Endothelial cell of umbilical vein (primary cell): ENCODE measurements around the gene BCL7A. TPM values are rescaled to one million over a fixed set of nuclear protein-coding genes. Genes with fewer than 3 reads are reported as not detected.

Experiments used
- BruUV-seq: library from RNA; stranded (reverse); fragments of 400-500 nt; replicated peaks from 2 replicates; lab custom pipeline; 2021; lab: Mats Ljungman, UMichigan
- CTCF ChIA-PET: fragments of 300-600, 350-600 bp; sonication (Branson Sonifier 250); formaldehyde crosslinking; loops from one replicate; lab custom pipeline; 2021; ENCODE audit warnings: antibody characterized with exemption, inconsistent platforms; lab: Charles Lee
- POLR2A ChIA-PET: fragments of 300-600, 350-600 bp; sonication (Branson Sonifier 250); formaldehyde crosslinking; loops from one replicate; lab custom pipeline; 2021; ENCODE audit warnings: antibody characterized with exemption, inconsistent platforms; lab: Charles Lee
- DNase-seq: peaks from one replicate; pipeline ENCODE4 v3.0.0-alpha.2; 2011; ENCODE audit warnings: low read depth, low spot score
- FAIRE-seq: peaks from 2 replicates; lab custom pipeline; 2011; peaks lifted over from hg19 to GRCh38; lab: Jason Lieb, UNC
- H2AFZ ChIP-seq: 2 replicates; pipeline ENCODE4 v1.6.0; 2012; ENCODE audit warnings: low read depth, low read length, control low read depth, inconsistent platforms
- H3K27ac ChIP-seq: 2 replicates; pipeline ENCODE4 v1.5.1; 2011; ENCODE audit warnings: low read depth, mild to moderate bottlenecking, control low read depth, low read length, moderate library complexity; ENCODE audit not compliant: insufficient read depth
- H3K27me3 ChIP-seq, 2 experiments: 2 replicates each; pipeline versions ENCODE4 v1.6.0 to v1.6.1; 2011; ENCODE audit warnings: low read length in 2 of 2, mixed read lengths in 1 of 2; ENCODE audit not compliant: control insufficient read depth in 2 of 2, insufficient read depth in 2 of 2
- H3K36me3 ChIP-seq, 2 experiments: 2 replicates in 1 of 2; 3 replicates in 1 of 2; pipeline ENCODE4 v1.5.1; 2011; ENCODE audit warnings: low read length in 2 of 2, mild to moderate bottlenecking in 1 of 2, moderate library complexity in 1 of 2; ENCODE audit not compliant: control insufficient read depth in 2 of 2, insufficient read depth in 2 of 2; ENCODE audit errors: extremely low read depth in 1 of 2
- H3K4me1 ChIP-seq: 3 replicates; pipeline ENCODE4 v1.5.1; 2011; ENCODE audit warnings: mild to moderate bottlenecking, low read length; ENCODE audit not compliant: control insufficient read depth, insufficient read depth; ENCODE audit errors: extremely low read depth
- H3K4me2 ChIP-seq: 2 replicates; pipeline ENCODE4 v1.6.1; 2011; ENCODE audit warnings: low read length, control low read depth, mixed read lengths; ENCODE audit not compliant: insufficient read depth
- H3K4me3 ChIP-seq, 3 experiments: fragments of 200-600 bp in 1 of 3; sonication (generic), shearing (Covaris generic) in 1 of 3; replicated peaks in 1 of 3; 2 replicates each; pipeline ENCODE4 v1.5.1; 2011 to 2016; ENCODE audit warnings: control low read depth in 3 of 3, low read length in 3 of 3, mild to moderate bottlenecking in 2 of 3, inconsistent platforms in 1 of 3, low read depth in 1 of 3, moderate library complexity in 1 of 3; ENCODE audit not compliant: insufficient read depth in 1 of 3
- H3K79me2 ChIP-seq: 2 replicates; pipeline ENCODE4 v1.6.0; 2012; ENCODE audit warnings: low read length, inconsistent platforms; ENCODE audit not compliant: control insufficient read depth, insufficient read depth
- H3K9ac ChIP-seq: replicated peaks from 2 replicates; pipeline ENCODE3; 2011; ENCODE audit warnings: low read length, control low read depth; ENCODE audit not compliant: insufficient read depth; ENCODE audit errors: extremely low read depth
- H3K9me1 ChIP-seq: replicated peaks from 3 replicates; pipeline ENCODE4 v1.6.0; 2011; ENCODE audit warnings: mild to moderate bottlenecking, low read length; ENCODE audit not compliant: control insufficient read depth, insufficient read depth; ENCODE audit errors: extremely low read depth
- H3K9me3 ChIP-seq: replicated peaks from 2 replicates; pipeline ENCODE4 v1.5.1; 2012; ENCODE audit warnings: low read length, inconsistent platforms; ENCODE audit not compliant: control insufficient read depth, insufficient read depth
- H4K20me1 ChIP-seq: replicated peaks from 2 replicates; pipeline ENCODE3; 2011; ENCODE audit warnings: mild to moderate bottlenecking, low read length; ENCODE audit not compliant: control insufficient read depth, insufficient read depth; ENCODE audit errors: extremely low read depth
- CTCF ChIP-seq, 2 donors: IDR thresholded peaks; 1 replicate in 1 of 2; 2 replicates in 1 of 2; pipeline ENCODE4 v1.5.1; 2011; ENCODE audit warnings: low read length in 2 of 2, mild to moderate bottlenecking in 2 of 2, moderate library complexity in 2 of 2, control low read depth in 1 of 2, inconsistent platforms in 1 of 2, low read depth in 1 of 2; ENCODE audit not compliant: insufficient read depth in 1 of 2; ENCODE audit errors: extremely low read depth in 1 of 2
- EZH2 ChIP-seq: IDR thresholded peaks from 2 replicates; pipeline ENCODE4 v1.6.1; 2012; ENCODE audit warnings: borderline replicate concordance, low read depth, mild to moderate bottlenecking, moderate library complexity, low read length, inconsistent platforms; ENCODE audit not compliant: severe bottlenecking
- FOS ChIP-seq: IDR thresholded peaks from 2 replicates; pipeline ENCODE4 v1.6.1; 2011; ENCODE audit warnings: mild to moderate bottlenecking, low read length, moderate library complexity, borderline replicate concordance; ENCODE audit not compliant: insufficient read depth
- GATA2 ChIP-seq: IDR thresholded peaks from 2 replicates; pipeline ENCODE4 v1.7.0; 2011; ENCODE audit warnings: low read depth, mild to moderate bottlenecking, moderate library complexity, mixed read lengths, low read length; ENCODE audit not compliant: insufficient read length, insufficient read depth
- JUN ChIP-seq: IDR thresholded peaks from 2 replicates; pipeline ENCODE4 v1.6.1; 2011; ENCODE audit warnings: borderline replicate concordance, low read depth; ENCODE audit not compliant: insufficient read length, insufficient read depth
- MAX ChIP-seq: IDR thresholded peaks from 2 replicates; pipeline ENCODE4 v1.6.1; 2011; ENCODE audit not compliant: insufficient read depth, insufficient read length
- MYC ChIP-seq: IDR thresholded peaks from one replicate; pipeline ENCODE4 v1.6.1; 2011; ENCODE audit warnings: mild to moderate bottlenecking, low read depth, low read length
- POLR2A ChIP-seq: IDR thresholded peaks from 2 replicates; pipeline ENCODE4 v1.6.1; 2012; ENCODE audit warnings: low read depth, mild to moderate bottlenecking, control low read depth, low read length
- POLR2AphosphoS5 ChIP-seq: IDR thresholded peaks from 2 replicates; pipeline ENCODE4 v1.6.1; 2012; ENCODE audit warnings: low read depth, mild to moderate bottlenecking, control low read depth, low read length, moderate library complexity; ENCODE audit not compliant: insufficient read depth
- dilution Hi-C: fragments of 300-500 bp; cut with MboI; formaldehyde crosslinking; loops from one replicate; pipeline ENCODE4 v1.15.0; 2019; ENCODE audit warnings: low sequenced_read_pairs; ENCODE audit not compliant: extremely low pct_ligation_motif_present
- intact Hi-C: fragments of 100-400 bp; cut with micrococcal nuclease; formaldehyde crosslinking; loops from one replicate; pipeline ENCODE4 v1.10.0; 2022
- polyA plus RNA-seq, 4 experiments: library from polyadenylated mRNA; depleted of rRNA in 3 of 4; stranded (reverse) in 3 of 4; unstranded in 1 of 4; fragments of >200 nt; gene quantifications; 2 replicates each; pipeline versions ENCODE4 v1.2.1 to v1.2.3, GENCODE V29; 2011 to 2012; ENCODE audit warnings: missing spikeins in 1 of 4
- total RNA-seq: library from RNA; stranded (reverse); gene quantifications from 2 replicates; pipeline ENCODE4 v1.2.3, GENCODE V29; 2021

Gene BCL7A
- total and polyA plus RNA-seq, 2 donors (not counting 3 experiments of a cell fraction or from before 2014, with no cell fraction given), result 9.7 to 11.1 TPM

GRCh38 chr12:122036153-122036552, 14.5 kb downstream of the BCL7A start:
- Histone ChIP-seq H3K4me3 (no peak overlapping the region), H3K79me2 (no peaks in the 10 kb centered on the region), H3K27ac (no peak overlapping the region), H2AFZ (no peak overlapping the region), H3K4me1 (no peaks in the 10 kb centered on the region), H3K9ac (no peak overlapping the region), H3K9me1 (no peaks in the 10 kb centered on the region), H3K9me3 (no peaks in the 10 kb centered on the region), H3K27me3 (no peaks in the 10 kb centered on the region), H3K36me3 (no peaks in the 10 kb centered on the region), H3K4me2 (no peak overlapping the region), H4K20me1 (no peaks in the 10 kb centered on the region)
- CTCF ChIA-PET, result interaction anchor here (0.8 kb wide), 1 partner anchor 11 kb away, joined by 3 read pairs; no protein-coding TSS in a partner anchor
- FAIRE-seq (no peak), DNase-seq (no peak)
- dilution Hi-C loops (no loop called here), intact Hi-C loops (no loop called here)
- TF ChIP-seq MYC (no peak), POLR2A (no peak), MAX (no peak), POLR2AphosphoS5 (no peak), JUN (no peak), FOS (no peak), EZH2 (no peak), CTCF (IDR thresholded peaks at IDR 0.05; ENCODE audit: extremely low read depth in 1 of 2, insufficient read depth in 1 of 2, low read depth in 1 of 2, low read length in 2 of 2) (no peak), GATA2 (no peak)
- POLR2A ChIA-PET, result no interaction called here
- no TSS peak for BruUV-seq
